ENCODE data around the gene PTPRT. TPM values are rescaled to one million over a fixed set of nuclear protein-coding genes. Genes with fewer than 3 reads are reported as not detected.

The PTPRT gene
- total RNA-seq, 4 donors from 2014 or later, result 0.72 to 2.5 (median 1.4) TPM

DNA sequence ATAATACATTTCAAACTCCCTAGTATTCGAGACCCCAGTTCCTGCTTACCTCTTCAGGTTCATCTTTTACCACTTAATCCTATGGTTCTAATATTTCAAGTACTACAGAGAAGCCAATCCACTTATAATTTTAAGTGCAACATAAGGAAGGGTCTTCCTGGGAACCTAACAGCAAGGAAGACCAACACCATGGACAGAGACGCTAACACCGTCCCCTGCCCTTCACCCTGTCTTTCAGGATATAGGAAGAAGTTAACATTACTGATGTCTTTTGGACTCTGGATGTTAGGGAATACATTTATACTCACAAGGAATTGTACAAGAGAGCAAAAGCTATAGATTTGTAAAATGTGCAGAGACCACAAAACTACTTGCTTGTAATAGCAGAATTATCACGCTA lies 1006.6 kb downstream of the PTPRT start:
- no peak overlapping the region for H3K27ac ChIP-seq
- peaks cover 4% of the 10 kb centered on the region for H3K27me3 ChIP-seq
- no peaks in the 10 kb centered on the region for H3K36me3 ChIP-seq
- no peak for DNase-seq (ENCODE audit: low spot score in 2 of 2)
- WGBS, result 59% methylated on average over 4 of the region's 4 CpGs
- H3K4me1 ChIP-seq, result no peaks in the 10 kb centered on the region
- no peaks in the 10 kb centered on the region for H3K9me3 ChIP-seq
- TF ChIP-seq POLR2AphosphoS5 (IDR thresholded peaks at IDR 0.05), result no peak
- TF ChIP-seq, protein P1, sequence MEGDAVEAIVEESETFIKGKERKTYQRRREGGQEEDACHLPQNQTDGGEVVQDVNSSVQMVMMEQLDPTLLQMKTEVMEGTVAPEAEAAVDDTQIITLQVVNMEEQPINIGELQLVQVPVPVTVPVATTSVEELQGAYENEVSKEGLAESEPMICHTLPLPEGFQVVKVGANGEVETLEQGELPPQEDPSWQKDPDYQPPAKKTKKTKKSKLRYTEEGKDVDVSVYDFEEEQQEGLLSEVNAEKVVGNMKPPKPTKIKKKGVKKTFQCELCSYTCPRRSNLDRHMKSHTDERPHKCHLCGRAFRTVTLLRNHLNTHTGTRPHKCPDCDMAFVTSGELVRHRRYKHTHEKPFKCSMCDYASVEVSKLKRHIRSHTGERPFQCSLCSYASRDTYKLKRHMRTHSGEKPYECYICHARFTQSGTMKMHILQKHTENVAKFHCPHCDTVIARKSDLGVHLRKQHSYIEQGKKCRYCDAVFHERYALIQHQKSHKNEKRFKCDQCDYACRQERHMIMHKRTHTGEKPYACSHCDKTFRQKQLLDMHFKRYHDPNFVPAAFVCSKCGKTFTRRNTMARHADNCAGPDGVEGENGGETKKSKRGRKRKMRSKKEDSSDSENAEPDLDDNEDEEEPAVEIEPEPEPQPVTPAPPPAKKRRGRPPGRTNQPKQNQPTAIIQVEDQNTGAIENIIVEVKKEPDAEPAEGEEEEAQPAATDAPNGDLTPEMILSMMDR (IDR thresholded peaks at IDR 0.05), result no peak
- TF ChIP-seq EP300 (IDR thresholded peaks at IDR 0.05), result no peak
- no peak overlapping the region for H3K4me3 ChIP-seq

DNA sequence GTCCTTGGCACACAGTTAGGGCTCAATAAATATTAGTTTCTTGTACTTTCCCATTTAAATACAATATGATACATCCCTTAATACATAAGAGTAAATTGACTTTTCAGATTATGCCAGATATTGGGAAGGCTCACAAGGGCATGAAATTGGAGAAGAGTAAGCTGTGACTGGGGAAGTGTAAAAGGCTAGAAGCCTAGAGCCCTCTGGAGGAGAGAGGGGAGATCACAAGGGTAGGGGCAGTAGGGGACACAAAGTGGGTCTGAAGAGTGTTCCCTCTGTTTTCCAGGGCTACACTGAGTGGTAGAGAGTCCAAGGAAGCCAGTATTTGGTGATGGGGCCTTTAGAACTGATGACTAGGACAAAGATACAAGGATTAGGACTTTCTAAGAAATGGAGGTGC lies 1008.6 kb downstream of the PTPRT start:
- no peak for TF ChIP-seq POLR2AphosphoS5 (IDR thresholded peaks at IDR 0.05)
- no peak for TF ChIP-seq POLR2A (IDR thresholded peaks at IDR 0.05)
- TF ChIP-seq EP300 (IDR thresholded peaks at IDR 0.05), result no peak
- TF ChIP-seq, protein P1 (IDR thresholded peaks at IDR 0.05), result no peak
- Histone ChIP-seq H3K4me3 (no peak overlapping the region), H3K27me3 (peaks cover 9% of the 10 kb centered on the region), H3K4me1 (no peaks in the 10 kb centered on the region), H3K27ac (no peak overlapping the region), H3K36me3 (no peaks in the 10 kb centered on the region), H3K9me3 (no peaks in the 10 kb centered on the region)
- DNase-seq (ENCODE audit: low spot score in 2 of 2), result no peak

DNA sequence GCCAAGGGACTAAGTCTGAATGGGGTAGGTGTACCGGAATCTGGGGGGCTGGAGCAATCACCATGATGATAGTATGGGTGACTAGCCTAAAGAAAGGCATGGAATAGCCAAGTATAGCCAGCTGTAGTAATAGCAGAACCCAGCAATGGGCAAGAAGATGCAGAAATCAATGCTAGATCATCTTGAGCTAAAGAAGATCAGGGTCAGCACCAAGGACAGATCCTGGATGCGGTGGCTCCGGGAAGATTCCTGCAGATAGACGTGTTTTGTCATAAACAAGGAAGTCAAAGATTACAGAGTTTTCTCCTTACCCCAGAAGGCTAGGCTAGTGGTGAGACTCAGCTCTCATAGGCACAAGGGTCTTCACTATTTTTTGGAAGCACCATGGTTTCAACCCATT lies 1009.9 kb downstream of the PTPRT start:
- Histone ChIP-seq H3K4me1 (no peaks in the 10 kb centered on the region), H3K36me3 (no peaks in the 10 kb centered on the region), H3K27me3 (peaks cover 9% of the 10 kb centered on the region), H3K9me3 (no peaks in the 10 kb centered on the region), H3K4me3 (no peak overlapping the region), H3K27ac (no peak overlapping the region)
- 17% methylated on average over 4 of the region's 4 CpGs for WGBS
- no peak for DNase-seq (ENCODE audit: low spot score in 2 of 2)
- TF ChIP-seq EP300 (IDR thresholded peaks at IDR 0.05), result no peak
- TF ChIP-seq, protein P1 (IDR thresholded peaks at IDR 0.05), result no peak
- TF ChIP-seq POLR2A (IDR thresholded peaks at IDR 0.05), result no peak

DNA sequence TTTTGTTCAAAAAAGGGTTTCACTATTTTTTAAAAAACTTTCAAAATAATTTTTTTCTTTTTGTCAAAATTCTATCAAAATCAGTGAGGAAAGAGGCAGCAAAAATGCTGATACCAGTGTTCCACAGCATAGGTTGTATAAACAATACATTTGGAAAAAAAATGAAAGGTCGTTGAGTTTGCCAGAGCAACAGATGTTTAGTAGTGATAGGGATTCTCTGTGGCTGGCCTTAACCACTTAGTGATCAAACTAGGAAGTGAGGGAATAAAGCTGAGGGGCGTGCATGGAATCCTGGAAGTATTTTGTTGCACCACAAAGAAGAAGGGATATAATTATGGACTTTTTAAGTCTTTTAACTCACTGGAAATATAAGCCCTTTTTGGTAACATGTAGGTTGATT lies 1016.3 kb downstream of the PTPRT start:
- no peaks in the 10 kb centered on the region for H3K36me3 ChIP-seq
- WGBS, result 28% methylated on average over 2 of the region's 2 CpGs
- H3K4me3 ChIP-seq, result no peak overlapping the region
- H3K4me1 ChIP-seq, result no peaks in the 10 kb centered on the region
- peaks cover 4% of the 10 kb centered on the region for H3K27me3 ChIP-seq
- H3K9me3 ChIP-seq, result no peaks in the 10 kb centered on the region
- TF ChIP-seq, protein P1 (IDR thresholded peaks at IDR 0.05), result no peak
- TF ChIP-seq POLR2A (IDR thresholded peaks at IDR 0.05), result no peak
- TF ChIP-seq POLR2AphosphoS5 (IDR thresholded peaks at IDR 0.05), result no peak
- no peak for TF ChIP-seq EP300 (IDR thresholded peaks at IDR 0.05)
- H3K27ac ChIP-seq, result no peak overlapping the region
- no peak for DNase-seq (ENCODE audit: low spot score in 2 of 2)

DNA sequence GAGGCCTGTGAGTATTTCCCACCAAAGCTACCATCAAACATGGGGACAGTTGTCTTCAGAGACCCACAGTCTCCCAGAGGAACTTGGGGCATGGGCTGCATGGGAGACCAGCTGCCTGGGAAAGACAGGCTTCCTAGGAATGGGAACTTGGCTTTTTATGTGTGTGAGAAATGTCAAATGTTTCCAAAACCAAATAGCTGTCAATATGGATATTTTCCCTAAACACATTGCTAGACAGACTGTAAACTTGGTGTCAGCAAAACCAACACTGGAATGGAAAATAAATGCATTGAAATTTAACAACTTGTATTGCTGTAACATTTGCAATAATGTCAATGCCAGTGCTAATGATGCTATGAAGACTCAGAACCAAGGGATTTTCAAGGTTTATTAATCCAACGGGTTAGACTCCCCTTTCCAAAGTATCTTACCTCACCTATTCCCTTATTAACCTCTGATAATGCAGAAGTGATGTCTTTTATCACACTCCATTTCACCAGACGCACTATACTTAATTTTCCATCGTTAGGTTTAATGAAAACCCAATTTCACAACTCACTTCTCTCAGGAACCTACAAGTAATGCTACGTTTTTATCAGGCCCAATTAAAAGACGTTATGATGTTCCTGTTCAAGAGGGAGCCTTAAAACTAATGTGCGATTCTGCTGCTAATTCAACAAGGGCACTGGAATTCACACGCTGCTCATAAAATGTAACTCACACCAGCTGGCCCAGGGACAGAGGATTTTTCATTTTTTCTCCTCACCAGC lies 1025.4 kb downstream of the PTPRT start:
- Histone ChIP-seq H3K27me3 (peaks cover 7% of the 10 kb centered on the region), H3K4me1 (no peaks in the 10 kb centered on the region), H3K4me3 (no peak overlapping the region), H3K36me3 (no peaks in the 10 kb centered on the region), H3K9me3 (no peaks in the 10 kb centered on the region), H3K27ac (no peak overlapping the region)
- no peak for DNase-seq (ENCODE audit: low spot score in 2 of 2)
- no peak for TF ChIP-seq POLR2AphosphoS5 (IDR thresholded peaks at IDR 0.05)
- TF ChIP-seq, protein P1 (IDR thresholded peaks at IDR 0.05), result no peak
- no peak for TF ChIP-seq POLR2A (IDR thresholded peaks at IDR 0.05)
- TF ChIP-seq EP300 (IDR thresholded peaks at IDR 0.05), result no peak
- WGBS, result 72% methylated on average over 7 of the region's 7 CpGs

Measured in suprapubic skin (tissue), 4 donors.